ELF-1 (cell line): ENCODE data around the gene ANO9.
A peak's percentile ranks its signal among the peaks of the same experiment; 100 is the strongest.

Experiments
- DNase-seq: peaks from one replicate; pipeline ENCODE4 v3.0.0-alpha.2; 2016; ENCODE audit warnings: low read depth, low spot score

The ANO9 gene

DNA sequence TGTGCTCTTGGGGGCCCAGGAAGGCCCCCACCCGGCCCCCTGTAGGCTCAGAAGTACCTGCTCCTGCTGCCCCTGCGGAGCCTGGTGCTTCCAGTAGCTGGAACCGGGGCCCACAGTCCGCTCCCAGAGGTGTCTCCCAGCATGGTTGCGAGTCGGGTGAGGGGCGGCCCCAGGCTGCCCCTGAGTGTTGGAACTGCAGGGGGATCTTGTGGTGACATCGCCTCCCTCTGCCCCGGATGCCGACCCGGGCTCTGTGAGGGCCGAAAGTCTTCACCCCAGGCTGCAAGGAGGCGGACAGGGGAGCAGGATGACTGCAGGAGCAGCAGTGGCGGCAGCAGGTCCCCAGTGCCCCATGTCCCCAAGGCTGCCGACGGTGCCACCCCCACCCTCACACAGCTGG is 57.3 kb downstream of the ANO9 start:
- DNase-seq = no peak

DNA sequence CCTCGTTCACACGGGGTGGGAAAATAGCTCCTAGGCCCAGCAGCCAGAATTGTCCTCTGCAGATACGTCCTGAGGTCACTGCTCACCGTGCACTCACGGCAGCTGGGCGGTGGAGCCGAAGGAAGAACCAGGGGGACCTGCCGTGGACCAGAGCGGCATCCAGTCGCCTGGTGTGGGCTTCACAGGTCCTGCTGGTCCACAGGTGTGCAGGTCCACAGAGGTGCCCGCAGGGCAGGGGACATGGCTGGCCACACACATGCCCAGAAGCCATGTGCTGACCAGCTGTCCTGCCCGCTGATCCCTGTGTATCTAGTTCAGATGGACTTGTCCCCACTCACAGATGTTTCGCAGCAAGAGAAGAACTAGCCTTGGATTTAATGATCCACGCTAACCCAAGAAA is 58.4 kb downstream of the ANO9 start:
- no peak for DNase-seq

DNA sequence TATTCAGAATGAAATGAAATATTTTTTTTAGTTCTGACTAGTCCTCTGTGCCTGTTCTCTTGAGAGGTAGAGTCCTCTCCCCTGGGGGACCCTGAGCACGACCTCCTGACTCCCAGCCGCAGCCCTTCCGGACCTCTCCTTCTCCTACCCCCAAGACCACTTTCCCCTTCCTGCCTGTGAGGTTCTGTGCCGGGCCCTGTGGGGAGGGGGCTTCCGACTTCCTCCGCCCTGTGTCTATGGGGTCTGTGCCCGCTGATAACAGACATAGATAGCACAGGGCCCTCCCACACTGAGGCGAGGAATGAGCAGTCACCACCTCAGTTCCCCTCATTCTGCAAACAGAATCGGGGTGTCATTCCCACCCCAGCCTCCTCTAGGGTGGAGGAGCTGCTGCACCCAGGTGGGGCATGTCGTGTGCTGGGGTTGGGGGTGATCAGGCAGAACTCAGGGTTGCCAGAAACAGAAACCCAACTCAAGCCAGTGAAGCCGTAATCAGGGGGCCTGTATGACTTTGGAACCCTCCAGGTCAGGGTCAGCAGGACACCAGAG is 59.7 kb downstream of the ANO9 start:
- no peak for DNase-seq

DNA sequence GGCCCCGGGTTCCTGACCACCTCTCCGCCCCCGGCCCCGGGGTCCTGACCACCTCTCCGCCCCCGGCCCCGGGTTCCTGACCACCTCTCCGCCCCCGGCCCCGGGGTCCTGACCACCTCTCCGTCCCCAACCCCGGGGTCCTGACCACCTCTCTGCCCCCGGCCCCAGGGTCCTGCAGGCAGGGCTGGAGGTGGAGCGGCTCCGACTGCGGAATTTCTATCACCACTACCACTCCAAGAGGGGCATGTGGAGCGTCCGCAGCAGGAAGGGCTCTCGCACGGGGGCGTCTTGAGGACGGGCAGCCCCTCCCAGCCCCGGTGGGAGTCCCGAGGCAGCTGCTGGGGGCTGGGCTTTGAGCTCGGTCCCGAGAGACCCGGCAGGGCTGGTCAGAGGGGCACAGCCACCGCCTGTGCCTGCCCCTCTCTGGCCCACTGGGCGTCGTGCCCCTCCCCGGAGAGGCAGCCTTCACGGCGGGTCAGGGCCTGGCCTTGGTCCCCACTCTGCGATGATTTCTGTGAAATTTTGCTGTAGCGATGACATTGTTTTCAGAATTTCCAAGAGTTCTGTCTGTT is 60.2 kb downstream of the ANO9 start:
- no peak for DNase-seq

DNA sequence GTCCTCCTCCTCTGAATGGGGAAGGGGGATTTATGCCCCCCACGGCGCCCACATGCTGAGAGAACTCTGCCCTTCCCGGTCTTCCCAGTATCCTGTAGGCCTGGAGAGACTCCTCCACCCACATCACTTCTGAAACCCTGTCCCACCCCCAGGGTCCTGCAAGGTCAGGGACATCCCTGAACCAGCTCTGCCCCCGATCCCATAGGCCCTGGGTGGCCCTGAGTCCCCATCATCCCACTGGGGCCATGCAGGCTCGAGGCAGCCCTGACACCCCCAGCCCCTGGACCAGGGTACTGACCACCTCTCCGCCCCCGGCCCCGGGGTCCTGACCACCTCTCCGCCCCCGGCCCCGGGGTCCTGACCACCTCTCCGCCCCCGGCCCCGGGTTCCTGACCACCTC is 60.8 kb downstream of the ANO9 start:
- no peak for DNase-seq

DNA sequence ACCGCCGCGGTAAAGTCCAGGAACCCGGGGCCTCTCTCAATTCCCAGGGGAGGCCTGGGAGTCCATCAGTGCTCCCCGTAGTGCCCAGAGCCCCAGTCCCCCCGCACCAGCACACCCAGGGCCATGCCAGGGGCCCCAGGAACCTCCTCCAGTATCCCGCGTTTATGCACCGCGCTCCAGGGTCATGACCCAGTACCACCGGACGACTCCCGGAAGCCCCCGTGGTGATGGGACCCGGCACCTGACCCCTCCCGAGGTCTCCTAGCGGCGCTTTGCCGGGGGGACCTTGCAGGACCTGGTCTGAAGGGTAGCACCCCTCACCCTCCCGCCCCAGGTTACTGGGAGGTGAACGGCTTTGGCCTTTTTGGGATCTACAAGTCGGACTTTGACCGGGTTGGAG is 61.3 kb downstream of the ANO9 start:
- no peak for DNase-seq

DNA sequence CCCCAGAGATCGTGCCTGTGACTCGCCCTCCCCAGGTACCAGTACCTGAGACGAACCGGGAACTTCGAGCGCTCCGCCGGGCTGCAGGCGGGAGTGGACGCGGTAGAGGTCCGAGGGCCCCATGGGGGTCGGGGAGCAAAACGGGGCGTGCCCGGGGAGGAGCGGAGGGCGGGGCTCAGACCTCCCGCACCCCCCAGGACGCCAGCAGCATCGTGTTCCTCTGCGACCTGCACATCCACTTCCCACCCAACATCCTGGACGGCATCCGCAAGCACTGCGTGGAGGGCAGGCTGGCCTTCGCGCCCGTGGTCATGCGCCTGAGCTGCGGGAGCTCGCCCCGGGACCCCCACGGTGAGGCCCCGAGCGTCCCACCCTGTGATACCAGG is 61.7 kb downstream of the ANO9 start:
- DNase-seq = no peak

DNA sequence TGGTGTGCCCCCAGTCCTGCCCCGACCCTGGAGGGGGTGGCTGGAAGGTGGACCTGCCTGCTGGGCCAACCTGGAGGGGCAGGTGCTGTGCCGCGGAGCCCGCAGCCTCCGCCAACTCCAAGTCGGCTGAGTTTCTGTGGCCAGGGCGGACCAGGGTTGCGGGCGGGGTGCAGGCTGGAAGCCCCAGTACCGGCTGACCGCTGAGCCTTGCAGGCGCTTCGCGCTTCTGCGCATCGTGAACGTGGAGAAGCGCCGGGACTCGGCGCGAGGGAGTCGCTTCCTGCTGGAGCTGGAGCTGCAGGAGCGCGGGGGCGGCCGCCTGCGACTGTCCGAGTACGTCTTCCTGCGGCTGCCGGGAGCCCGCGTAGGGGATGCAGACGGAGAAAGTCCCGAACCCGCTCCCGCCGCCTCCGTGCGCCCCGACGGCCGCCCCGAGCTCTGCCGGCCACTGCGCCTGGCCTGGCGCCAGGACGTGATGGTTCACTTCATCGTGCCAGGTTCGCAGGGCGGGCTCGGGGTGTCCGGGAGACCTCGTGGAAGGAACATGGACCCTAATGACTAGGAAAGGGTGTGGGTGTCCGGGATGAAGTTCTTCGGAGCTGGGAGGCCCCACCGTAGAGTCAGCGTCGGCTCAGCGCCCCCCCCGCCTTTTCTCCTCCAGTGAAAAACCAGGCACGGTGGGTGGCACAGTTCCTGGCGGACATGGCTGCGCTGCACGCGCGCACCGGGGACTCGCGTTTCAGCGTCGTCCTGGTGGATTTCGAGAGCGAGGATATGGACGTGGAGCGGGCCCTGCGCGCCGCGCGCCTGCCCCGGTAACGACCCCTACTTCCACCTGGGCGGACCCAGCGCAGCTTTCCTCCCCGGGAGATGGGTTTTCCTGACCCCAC is 62.4 kb downstream of the ANO9 start:
- no peak for DNase-seq

DNA sequence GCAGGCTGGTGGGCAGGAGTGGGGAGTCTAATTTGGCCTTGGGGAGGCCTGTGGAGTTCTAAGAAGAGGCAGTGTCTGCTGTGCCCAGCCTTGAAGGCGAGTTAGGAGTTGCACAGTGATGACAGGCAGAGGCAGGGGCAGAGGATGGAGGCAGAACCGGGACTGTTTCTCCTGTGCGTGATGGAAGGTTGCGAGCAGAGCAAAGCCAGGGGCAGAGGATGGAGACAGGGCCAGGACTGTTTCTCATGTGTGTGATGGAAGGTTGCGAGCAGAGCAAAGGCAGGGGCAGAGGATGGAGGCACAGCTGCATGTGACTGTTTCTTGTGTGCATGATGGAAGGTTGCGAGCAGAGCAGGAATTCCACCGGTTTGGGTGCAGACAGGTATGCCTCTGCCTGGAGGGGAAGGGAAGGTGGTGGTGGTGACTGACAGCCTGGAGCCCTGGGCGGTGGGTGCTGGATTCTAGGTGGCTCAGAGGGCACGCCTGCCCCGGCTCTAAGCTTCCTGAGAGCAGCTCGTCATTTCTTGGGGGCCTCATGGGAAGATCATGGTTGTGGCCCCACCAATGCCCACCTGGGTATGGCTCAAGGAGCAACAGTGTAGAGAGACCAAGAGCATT is 63.8 kb downstream of the ANO9 start:
- no peak for DNase-seq

DNA sequence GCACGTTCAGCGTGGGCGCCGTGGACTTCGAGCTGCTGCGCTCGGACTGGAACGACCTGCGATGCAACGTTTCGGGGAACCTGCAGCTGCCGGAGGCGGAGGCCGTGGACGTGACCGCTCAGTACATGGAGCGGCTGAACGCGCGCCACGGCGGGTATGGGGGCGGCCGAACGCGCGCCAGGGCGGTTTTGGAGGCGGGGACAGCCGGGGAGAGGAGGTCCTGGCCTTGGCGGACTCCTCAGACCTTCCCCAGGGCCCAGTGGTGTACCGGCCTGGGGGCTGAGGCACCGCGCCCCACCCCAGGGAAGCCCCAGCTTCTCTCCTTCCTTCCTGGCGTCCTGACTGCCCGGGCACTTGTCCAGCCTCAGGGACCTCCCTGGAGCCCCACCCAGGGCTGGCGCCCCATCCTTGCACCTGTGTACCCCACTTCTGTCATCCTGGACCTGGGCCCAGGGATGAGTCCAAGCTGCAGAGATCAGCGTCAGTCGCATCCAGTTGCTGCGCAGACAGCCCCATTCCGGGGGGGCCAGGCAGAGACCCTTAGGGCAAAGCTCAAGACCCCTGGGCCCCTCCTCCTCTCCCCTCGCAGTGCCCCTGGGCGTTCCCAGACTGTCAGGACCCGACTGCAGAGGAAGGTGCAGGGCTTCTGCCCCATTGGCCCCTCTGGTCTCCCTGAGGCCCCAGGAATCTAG is 64.5 kb downstream of the ANO9 start:
- DNase-seq = no peak

DNA sequence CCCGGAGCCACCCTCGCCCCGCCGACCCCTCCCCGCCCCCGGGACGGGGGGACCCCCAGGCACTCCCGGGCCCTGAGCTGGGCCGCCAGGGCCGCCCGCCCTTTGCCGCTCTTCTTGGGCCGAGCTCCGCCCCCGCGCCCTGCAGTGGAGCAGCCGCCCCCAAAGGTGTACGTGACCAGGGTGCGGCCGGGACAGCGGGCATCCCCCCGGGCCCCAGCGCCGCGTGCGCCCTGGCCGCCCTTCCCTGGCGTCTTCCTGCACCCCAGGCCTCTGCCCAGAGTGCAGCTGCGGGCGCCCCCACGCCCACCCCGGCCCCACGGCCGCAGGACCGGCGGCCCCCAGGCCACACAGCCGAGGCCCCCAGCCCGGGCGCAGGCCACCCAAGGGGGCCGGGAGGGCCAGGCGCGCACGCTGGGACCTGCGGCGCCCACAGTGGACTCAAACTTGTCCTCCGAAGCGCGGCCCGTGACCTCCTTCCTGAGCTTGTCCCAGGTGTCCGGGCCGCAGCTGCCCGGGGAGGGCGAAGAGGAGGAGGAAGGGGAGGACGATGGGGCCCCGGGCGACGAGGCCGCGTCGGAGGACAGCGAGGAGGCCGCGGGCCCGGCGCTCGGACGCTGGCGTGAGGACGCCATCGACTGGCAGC is 65.2 kb downstream of the ANO9 start:
- no peak for DNase-seq

DNA sequence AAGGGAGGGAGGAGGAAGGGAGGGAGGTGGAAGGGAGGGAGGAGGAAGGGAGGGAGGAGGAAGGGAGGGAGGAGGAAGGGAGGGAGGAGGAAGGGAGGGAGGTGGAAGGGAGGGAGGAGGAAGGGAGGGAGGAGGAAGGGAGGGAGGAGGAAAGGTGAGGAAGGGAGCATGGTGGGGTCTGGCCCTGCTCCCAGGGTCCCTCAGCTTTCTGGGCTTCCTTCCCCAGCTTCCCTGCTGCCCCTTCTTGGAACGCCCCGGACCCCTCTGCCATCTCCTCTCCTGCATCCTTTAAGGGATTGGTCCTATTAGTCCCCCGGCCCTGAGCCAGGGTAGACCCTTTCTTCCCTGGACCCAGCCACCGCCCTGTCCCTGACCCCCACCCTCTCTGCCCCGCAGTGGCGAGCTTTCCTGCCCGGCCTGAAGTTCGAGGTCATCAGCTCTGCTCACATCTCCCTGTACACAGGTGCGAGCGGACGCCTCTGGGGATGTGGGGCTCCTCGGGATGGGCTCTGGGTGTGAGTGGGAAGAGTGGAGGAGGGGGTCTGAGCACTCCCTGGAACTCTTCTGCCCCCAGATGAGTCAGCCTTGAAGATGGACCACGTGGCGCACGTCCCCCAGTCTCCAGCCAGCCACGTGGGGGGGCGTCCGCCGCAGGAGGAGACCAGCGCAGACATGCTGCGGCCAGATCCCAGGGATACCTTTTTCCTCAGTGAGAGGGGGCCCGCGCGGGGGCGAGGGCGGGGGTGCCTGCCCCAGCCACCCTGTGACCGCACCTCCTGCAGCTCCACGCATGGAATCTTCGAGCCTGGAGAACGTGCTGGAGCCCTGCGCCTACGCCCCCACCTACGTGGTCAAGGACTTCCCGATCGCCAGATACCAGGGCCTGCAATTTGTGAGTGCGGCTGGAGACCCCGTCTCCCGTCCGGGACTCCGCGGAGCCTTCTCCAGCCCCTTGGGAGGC is 66.5 kb downstream of the ANO9 start:
- no peak for DNase-seq

DNA sequence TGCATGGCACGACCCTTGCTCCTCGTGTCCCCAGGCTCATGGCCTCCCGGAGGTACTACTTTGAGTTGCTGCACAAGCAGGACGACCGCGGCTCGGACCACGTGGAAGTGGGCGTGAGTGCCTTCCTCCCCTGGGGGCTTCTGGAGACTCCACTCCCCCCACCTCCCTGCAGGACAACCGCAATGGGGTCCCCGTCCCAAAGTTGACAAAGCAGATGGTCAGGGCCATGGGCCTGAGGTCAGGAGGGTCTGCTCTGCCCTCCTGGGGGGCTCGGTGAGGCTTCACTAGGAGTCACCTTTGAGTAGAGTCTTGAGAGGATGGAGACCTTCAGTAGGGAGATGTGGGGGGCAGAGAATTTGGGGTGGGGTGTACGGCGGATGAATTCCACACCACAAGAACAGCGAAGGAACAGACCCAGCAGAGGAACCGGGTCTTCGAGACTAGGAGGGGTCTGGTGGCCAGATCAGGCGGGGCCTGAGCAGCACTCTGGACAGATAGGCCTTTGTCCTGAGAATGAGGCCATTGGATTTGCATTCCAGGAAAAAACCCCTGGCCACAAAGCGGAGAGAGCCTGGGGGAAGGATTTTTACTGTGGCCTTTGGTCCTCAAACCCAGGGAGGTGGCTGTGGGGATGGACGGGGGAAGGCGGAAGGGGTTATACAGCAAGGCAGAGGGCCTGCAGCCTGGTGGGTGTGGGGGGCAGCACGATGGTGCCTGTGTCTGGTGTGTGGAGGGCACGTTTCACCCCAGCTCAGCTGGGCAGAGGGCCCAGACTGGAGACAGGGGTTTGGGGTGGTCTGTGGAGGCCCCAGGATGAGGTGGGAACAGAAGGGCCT is 67.9 kb downstream of the ANO9 start:
- peak; percentile 69 for DNase-seq

DNA sequence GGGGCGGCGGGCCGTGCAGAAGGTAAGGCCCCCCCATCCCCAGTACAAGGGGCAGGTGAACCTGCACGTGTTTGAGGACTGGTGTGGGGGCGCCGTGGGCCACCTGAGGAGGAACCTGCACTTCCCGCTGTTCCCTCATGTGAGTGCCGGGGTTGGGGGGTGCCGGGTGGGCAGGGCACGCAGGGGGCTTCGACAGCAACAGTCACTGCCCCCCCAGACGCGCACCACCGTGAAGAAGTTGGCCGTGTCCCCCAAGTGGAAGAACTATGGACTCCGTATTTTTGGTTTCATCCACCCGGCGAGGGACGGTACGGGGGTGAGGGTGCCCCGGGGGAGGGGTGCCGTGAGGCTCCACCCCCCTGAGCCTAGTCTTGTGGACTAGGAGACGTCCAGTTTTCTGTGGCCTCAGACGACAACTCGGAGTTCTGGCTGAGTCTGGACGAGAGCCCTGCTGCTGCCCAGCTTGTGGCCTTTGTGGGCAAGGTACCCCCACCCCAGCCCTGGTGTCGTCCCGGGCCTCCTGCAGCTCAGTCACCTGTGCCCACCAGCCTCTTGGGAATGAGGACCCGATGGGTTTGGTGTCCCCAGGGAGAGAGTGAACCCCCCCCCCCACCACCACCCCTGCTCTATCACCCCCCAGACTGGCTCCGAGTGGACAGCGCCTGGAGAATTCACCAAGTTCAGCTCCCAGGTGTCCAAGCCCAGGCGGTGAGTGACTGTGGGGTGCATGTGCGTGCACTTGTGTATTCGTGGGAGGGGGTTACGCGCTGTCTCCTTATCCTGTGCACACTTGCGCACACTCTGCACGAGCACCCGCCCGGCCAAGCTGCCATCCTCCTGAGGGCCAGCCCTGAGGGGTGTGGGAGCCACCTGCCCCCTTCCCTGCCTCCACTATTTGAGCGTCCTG is 68.7 kb downstream of the ANO9 start:
- no peak for DNase-seq

DNA sequence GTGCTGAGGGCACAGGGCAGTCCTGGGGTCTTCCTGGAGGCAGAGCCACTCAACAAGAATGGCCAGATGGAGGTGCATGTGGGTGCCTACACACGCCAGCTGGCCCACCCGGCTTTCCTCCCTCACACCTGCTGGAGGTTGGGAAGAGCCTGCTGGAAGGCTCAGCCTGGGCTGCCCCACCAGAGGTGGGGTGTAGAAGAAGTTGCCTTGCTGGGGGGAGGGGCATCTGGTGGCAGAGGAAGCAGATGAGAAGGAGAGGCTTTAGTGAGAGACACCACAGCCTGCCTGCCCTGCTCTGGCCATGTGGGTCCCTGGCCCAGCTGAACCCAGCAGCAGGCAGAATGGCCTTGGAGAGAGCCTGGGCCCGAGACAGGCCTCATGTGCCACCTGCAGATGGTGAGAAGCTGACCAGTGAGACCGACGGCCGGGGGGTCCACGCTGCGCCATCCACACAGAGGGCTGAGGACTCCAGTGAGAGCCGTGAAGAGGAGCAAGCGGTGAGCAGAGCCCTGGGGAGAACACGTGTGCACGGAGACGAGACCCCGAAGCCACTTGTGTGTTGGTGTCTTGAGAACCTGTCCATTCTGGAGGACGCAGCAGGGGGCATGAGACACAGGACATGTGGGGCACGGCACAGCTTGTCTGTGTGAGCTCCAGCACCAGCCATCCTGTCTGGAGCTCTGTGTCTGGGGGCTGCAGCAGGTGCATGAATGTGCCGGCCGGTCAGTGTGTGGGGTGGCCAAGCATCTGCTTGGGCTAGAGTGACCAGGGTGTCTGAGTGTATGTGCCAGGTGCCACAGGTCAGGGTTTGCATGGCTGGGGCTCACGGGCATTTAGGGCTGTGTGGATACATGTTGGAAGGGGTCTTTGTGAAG is 69.9 kb downstream of the ANO9 start:
- DNase-seq = no peak

DNA sequence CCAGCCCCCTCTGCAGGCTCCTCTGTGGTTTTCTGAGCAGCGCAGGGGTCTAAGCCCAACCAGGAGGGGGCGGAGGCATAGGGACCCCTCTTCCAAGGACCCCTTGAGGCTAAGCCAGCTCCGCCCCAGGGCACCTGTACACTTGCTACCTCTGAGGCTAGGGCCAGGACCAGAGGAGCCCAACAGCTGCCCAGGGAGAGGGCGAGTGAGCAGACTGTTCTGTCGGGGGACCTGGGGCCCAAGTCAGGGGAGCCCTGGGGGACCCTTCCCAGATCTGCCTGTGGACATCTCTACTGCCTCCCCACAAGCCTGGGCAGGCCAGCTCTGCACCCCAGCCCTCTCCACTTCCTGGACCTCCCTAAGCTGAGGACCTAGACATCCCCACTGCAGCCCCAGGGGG is 70.8 kb downstream of the ANO9 start:
- DNase-seq = no peak
